Stimulated activated CD8-positive, alpha-beta memory T cell treated with anti-CD3 and anti-CD28 coated beads, Interleukin-12 subunit alpha, Interleukin-12 subunit beta, amount 100 ng/mL, for 1 hour (primary cell): ENCODE data around the gene OSBPL7.
A peak's percentile ranks its signal among the peaks of the same experiment; 100 is the strongest.

Source experiments
- DNase-seq: peaks from one replicate; pipeline ENCODE4 v3.0.0-alpha.2; 2020; ENCODE audit warnings: low read depth

Gene OSBPL7, protein sequence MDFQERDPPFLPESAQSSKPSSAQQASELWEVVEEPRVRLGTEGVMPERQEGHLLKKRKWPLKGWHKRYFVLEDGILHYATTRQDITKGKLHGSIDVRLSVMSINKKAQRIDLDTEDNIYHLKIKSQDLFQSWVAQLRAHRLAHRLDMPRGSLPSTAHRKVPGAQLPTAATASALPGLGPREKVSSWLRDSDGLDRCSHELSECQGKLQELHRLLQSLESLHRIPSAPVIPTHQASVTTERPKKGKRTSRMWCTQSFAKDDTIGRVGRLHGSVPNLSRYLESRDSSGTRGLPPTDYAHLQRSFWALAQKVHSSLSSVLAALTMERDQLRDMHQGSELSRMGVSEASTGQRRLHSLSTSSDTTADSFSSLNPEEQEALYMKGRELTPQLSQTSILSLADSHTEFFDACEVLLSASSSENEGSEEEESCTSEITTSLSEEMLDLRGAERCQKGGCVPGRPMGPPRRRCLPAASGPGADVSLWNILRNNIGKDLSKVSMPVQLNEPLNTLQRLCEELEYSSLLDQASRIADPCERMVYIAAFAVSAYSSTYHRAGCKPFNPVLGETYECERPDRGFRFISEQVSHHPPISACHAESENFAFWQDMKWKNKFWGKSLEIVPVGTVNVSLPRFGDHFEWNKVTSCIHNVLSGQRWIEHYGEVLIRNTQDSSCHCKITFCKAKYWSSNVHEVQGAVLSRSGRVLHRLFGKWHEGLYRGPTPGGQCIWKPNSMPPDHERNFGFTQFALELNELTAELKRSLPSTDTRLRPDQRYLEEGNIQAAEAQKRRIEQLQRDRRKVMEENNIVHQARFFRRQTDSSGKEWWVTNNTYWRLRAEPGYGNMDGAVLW

DNA sequence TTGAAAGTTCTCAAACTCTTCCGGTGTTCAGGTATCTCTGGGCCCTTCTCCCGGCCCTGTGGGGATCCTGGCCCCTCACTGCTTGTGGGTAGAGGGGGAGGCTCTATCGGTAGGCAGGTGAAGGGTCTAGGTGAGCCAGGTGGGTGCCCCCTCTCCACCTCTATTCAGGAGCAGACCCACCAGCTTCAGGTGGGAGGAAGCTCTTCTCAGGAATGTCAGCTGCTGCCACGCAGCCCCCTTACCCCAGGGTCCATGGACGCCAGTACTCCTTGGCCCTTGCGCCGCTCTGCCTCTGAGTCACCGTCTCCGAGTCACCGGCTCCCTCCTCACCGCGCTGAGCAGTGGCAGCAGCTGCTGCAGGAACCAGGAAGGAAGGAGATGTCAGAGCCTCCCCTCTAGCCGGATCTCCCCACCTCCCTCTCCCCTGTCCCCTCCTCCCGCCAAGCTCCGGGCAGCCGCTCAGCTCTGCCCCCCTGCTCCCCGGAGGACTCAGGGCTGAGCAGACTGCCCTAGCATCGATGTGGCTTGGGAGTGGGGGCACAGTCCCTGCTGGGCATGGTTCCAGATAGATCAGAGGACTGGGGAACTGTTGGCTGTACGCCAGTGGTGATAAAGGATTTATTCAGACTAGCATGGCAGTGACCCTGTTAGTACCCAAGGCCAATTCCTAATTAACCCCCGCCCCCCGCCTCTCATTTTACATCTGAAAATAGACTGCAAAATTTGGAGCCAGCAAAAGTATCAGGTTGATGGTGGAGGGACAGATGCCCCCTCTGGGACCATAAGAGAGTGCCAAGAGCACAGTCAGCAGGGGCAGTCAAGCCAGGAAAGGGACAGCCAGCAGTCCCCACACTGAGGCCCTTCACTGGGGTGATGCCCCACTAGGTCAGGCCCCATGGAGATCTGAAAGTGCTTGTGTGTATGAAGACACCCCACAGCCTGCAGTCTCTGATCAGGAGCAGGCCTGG lies at the start of gene OSBPL7:
Gene OSBPL7 (minus strand): TSS at position 371 of the 968 bp plus-strand sequence. CDS start 1,516 bp downstream, outside the sequence.
- peak; percentile 67 for DNase-seq

DNA sequence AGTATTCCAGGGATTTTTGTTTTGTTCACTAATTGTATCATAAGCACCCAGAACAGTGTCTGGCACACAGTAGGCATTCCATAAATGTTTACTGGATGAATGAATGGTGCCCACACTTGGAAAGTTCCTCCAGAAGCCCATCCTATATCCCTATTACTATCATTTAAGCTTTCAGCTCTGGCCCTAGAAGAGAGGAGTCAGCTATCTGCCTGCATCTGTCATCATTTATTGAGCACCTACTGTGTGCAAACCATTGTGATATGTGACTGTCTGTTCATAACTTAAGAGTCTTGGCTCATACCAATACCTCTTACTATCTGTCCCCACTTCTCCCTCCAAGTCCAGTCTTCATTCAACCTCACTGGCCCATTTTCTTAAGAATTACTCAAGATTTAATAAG lies 49.5 kb upstream of the OSBPL7 start:
- DNase-seq, result no peak

DNA sequence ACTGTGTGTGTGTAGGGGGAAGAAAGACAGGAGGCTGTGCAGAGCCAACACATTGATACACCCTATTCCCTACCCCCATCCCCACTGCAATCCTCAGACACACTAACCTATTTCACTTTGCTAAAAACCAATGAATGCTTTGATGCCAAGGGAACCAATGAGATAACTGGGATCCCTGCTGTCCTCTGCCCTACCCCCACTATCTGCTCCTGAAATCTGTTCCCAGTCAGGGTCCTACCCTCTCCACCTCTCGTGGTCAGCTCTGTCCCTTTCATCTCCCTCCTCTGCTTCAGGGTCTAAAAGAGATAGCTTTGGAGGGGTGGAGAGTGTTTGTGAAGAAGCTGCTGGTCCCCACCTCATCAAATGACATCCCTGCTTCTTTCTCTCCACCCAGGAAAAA lies 48.5 kb upstream of the OSBPL7 start:
- no peak for DNase-seq

DNA sequence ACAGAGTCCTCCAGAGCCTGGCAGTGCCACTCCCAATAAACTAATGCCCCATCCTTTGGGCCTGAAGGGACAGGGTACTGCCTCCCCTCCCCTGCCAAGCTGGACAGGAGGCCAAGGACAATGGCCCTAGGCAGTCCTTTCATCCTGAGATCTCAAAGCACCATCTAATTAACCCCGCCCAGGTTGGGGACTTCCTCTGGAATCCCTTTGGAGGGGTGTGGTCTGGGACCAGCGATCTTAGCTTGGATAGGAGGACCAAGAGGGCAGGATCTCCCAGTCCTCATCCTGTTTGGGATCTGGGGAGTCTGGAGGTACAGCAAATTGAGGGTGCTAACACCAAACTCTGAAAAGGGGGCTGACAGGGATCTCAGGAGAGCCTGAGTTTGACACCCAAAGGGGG lies 47.5 kb upstream of the OSBPL7 start:
- DNase-seq, result no peak

DNA sequence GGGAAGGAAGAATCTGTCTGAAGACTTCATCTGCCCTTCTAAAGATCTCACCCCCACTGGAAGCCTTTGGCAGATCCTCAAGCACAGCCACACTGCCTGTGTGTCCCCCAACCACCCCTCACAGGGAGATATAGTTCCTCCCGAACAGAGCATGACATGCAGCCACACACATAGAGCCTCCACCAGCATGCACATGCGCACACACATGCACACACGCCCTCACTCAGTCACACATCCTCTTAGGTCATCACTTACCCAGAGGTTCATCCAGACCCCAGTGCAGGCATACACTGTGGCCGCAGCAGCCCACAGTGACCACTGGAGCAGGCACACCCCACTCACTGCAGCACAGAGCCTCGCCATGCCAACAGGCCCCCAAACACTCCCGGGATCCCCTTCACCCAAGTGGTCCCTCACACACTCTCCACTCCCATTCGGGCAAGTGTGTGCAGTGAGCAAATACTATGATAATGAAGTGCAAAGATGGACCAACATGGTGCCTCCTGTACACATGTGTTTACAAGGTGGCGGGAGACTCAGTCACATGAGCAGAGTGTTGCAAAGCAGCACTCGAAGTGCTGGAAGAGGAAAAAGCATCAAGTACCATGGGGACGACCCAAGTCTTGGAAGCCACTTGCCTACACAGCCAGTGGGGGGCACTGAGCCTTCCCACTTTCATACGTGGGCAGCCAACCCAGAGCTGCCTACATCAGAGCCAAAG lies 46.4 kb upstream of the OSBPL7 start:
- no peak for DNase-seq

DNA sequence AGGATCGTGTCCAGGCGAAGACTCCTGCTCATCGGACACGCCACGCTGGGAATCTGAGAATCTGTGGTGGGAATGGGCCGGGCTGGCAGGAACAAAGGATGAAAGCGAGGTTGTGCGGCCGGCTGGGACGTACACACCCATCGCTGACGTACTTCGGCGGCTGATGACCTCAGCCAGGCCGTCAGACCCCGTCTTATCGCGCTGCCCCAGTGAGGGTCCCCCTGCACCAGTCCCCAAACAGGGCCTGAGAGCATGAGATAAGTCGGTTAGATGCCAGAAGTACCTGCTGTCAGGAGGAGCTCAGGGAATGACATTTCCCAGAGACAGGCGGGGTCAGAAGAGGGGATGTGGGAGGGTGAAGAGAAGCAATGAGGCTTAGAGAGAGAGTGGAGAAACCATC lies 45.3 kb upstream of the OSBPL7 start:
- no peak for DNase-seq

DNA sequence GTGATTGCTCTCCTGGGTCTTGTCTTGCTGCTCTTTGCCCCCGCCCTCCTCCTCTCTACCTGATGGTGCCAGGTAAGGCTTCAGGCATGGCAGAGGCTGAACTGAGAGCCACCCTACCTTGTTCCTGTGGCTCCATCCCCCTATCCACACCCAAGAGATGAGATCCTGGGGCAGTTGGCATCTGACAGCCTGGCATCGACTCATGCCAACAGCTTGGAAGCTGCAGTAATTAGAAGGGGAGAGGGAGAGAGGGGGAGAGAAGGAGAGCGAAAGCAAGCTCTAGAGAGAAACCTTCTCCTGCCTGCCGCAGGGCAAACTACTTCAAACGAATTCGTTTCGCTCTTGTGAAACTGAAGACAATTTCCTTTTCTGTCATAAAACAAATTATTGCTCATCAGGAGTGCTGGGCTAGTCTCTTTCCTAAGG lies 43.2 kb upstream of the OSBPL7 start:
- no peak for DNase-seq

DNA sequence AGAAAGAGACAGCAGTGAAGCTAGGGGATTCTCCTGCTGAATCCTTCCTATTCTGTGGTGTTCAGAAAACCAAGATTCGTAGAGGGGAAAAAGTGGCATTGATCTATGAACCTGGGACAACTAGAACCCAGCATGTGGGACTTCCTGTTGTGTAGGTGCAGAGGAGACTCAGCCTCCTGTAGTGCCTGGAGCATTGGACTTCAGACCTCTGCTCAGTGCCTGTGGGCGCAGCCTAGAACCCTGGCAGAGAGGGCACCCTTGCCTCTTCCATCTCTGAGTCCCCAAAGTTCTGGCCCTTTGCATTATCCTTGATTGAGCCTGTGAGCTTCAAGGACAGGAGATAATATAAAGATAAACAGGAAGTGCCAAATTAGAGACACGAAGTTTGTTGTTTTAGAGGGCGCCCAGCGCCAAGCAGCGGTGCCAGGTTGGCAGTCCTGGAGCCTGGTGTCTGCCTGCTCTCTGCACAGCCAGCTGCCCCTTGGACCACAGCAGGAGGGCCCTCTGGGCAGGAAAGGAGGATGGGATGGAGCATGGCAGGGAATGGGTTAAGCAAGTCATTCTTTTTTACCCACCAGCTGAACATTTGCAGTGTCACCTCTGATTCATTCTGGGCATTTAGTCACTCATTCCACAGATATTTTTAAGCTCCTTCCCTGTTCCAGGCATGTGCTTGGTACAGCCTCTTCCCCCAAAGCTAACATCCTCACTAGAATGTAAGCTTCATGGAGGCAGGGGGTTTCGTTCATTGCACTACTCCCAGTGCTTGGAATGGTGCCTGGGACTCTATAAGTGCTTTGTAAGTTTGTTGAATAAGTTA lies 41.2 kb upstream of the OSBPL7 start:
- DNase-seq, result no peak

DNA sequence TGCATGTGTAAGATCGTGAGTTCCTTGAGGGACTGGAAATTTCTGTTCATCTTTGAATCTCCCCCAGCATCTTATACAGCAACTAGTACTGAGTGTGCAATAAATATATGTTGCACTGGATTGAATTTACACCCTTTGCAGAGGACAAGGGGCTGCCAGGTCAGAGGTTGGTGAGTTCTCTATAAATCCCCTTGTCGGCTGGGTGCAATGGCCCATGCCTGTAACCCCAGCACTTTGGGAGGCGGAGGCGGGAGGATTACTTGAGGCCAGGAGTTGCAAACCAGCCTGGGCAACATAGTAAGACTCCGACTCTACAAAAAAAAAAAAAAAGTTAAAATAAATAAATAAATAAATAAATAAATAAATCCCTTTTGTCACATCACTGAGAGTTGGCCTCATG lies 38.8 kb upstream of the OSBPL7 start:
- DNase-seq, result no peak

DNA sequence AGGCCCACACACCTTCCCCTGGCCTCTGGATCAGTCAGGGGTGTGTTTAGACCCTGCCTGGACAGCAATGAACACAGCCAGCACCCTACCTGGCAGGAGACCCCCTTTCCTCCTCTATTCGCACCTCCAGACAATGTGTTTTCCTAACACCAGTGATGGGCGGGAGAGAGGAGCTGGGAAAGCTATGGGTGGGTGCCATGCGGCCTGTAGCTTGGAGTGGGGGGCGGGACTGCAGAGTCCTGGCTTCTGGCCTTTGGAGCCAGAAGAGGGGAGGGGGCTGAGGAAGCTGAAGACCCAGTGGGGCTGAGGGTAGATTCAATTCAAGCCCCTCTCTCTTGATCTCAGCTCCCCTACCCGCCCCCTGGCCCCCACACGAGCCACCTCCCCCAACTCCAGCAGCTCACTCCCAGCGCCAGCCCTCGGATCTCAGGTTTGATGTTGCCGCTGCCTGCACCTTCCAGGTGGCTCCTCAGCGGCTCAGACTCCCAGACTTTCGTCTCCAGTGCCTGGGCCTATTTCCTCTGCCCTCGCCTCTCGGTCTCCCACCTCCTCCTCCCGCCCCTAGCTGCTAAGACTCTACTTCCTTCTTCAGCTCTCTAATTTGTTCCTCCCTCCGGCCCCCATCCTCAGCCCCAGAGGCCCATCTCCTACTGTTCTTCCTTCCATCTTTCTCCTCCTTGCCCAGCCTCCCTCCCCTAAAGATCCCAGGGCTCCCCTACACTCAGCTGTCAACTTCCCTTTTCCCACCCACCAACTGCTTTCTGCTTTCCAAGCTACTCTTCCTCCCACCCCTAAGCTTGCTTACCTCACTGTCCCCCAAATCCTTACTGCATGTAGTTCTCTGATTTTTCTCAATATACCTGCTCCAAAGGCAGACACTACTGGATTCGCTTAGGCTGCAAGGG lies 36.2 kb upstream of the OSBPL7 start:
- no peak for DNase-seq

DNA sequence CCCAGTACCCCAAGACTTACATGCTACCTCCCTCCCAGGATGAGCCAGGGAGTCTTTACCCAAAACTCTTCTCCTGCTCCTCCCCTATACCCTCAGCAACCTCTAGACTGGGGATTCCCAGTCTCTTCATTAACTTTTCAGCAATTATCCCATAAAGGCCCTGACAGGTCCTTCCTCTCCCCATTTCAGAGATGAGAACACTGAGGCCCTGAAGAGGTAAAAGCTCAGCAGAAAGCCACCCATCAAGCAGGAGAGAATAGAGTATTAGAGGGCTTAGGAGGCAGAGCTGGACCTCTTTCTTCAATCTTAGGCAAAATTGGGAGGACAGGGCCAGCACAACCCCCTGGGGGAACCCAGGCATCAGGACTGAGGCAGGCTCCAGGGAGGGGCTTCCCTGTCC lies 35.2 kb upstream of the OSBPL7 start:
- DNase-seq, result no peak

DNA sequence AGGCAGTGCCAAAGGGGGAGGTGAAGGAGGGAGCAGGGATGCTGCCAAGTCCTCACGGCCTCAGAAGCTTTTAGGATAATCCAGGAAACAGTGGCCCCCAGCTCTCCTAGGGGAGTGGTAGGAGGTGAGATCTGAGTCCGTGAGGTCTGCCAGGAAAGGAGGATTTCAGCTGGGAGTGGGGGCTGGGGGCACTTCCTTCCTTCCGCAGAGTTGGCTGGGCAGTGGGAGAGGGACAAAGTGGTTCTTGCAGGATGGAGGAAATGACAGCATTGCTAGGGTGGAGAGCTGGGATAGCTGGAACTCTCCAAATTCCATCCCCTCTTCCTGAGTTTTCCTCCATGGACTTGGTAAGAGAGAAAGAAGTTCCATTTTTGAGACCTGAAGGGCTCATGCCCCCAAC lies 34.1 kb upstream of the OSBPL7 start:
- no peak for DNase-seq

DNA sequence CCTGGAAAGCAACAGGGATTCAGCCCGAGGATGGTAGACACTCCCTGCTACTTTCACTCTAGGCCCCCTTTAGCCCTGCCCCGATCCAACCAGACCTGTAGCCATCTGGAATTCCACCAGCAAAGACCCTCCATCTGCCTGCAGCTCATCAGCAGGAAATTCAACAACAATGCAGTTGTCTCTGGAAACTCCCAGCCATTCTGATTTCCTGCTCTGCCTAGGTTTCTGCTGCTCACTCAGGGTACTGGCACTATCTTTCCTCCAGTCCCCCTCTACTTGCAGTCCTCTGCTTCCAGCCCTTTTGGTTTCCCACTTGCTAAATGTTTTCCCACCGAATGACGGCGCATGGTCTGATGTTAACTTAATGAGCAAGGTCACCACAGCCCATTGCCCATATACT lies 32.0 kb upstream of the OSBPL7 start:
- no peak for DNase-seq

DNA sequence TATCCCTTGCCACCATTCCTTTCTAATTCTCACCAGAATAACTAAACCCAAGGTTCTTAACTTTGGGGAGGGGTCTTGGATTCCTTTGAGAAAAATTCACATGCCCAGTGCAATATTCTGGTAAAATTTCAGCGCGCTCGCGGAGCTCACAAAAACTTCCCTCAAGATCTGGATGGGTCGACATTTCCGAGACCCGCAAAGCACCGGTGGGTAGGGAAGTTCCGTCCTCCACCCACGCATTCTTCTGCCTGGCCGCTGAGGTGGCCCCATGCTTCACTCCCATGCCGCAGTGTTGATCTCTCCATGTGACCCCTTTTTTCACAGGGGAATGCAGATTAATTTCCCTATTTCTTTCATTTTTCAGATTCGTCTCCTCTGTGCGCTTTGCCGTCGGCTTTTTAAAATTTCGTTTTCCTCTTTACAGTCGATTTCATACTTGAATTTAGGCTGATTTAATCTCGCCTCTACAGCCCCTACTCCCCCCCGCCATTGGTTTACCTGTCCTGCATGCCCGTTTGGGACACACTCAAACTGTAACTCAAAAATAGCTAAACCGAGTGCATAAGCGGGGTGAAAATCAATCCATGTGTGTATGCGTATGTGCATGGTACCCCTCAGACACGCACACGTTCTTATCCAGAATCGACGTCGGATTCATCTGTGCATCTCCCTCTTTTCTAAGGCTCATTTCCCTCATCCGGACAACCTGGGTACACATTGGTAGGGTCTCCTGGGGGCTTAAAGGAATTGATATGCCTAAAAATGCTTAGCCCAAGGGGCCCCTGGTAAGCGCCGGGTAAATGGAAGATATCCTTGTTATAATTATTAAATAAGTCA lies 30.7 kb upstream of the OSBPL7 start:
- DNase-seq, result no peak

DNA sequence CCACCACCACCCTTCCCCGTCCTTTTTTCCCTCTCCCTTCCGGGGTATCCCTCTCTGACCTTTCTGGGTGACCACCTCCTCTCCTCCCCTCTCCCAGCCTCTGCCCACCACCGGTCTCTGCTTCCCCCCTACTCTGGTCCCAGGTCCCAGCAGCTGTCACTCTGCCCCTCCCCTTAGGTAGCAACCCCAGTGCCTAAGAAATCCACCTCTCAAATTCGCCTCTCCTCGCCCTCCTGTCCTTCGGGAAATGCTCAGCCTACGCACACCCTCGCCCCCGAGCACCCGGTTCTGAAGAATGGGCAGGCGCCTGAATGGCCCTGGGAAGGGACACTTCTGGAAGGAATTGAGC lies 30.1 kb upstream of the OSBPL7 start:
- DNase-seq, result no peak

DNA sequence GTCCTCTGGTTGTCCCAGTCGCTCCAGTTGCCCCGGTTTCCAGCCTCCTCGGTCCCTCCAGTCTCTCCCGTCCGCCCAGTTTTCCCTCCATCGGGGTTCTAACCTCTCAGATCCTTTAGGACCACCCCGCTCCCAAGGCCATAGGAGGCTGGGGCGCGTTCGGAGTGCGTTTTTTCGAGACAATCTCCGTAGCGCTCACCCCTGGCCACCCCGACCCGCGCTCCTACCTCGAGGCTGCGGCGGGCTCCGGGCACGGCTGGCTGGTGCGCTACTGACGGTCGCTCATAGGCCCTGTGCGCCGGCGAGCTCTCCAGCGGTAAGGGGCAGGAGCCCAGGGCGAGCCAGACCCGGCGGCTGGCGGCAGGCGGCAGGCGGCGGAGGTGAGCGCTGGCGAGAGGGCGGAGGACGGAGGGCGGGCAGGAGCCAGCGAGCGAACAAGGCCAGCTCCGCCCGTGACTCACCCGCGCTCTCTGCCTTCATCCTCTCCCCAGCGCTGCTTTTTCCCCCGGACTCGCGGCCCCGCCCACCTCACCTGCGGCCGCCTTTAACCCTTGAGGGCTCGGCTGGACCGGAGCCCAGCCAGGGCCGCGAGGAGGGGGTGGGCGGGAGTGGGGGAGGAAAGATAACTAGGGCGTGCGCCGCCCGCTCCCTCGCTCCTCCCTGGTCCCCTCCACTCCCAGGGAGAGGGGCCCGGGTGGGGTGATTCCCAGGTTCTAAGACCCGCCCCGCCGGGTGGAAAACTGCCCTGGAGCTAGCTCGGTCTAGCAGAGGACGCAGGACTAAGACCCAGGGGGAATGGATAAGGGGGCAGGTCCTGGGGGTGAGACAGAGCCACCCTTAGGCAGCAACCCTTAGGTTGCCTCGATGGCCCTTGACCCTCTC lies 29.3 kb upstream of the OSBPL7 start, which contains the start of gene SP6:
Gene SP6 (minus strand): TSS at position 472 of the 882 bp plus-strand sequence. CDS start 2,734 bp downstream, outside the sequence.
- DNase-seq, result peak; percentile 43

DNA sequence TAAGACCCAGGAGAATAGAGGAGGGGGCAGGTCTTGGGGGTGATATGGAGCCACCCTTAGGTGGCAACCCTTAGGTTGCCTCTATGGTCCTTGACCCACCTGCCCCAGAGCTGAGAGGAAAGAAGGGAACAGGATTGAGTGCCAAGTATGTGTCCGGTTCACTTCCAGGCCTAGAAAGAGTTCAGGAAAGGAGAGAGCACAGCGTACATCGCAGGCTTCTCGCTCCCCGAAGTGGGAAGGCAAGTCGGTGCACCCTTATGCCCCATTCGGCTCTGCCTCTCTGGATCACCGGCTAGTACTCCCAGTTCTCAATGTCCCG lies 28.7 kb upstream of the OSBPL7 start:
- DNase-seq, result no peak

DNA sequence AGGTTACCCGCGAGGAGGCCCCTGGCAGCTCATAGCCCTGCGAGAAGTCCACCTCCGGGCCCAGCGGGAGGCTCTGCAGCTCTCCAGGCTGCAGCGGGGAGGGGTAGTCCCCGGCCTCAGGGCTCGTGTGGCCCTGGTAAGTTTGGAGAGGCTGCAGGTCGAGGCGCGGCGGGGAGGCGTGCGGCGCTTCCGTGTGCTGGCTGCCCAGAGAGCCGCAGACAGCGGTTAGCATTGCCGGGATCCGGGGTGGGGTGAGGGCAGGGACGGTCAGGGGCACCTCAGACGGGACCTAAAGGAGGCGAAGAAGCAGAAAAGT lies 26.6 kb upstream of the OSBPL7 start:
- DNase-seq, result no peak
